Pancreas (tissue), 10 donors: ENCODE data around the gene AMMECR1. TPM values are rescaled to one million over a fixed set of nuclear protein-coding genes. Genes with fewer than 3 reads are reported as not detected.

Source experiments
- ATAC-seq, 4 donors: fragments of 200-7000 bp; cut with Tn5 transposase; one replicate each; pipeline versions ENCODE4 v1.8.0 to v1.9.1; 2020; ENCODE audit warnings: mild to moderate bottlenecking in 4 of 4, moderate library complexity in 4 of 4
- DNase-seq, 6 donors: peaks; one replicate each; pipeline ENCODE4 v3.0.0-alpha.2; 2020
- FAIRE-seq: peaks from 2 replicates; lab custom pipeline; 2012; peaks lifted over from hg19 to GRCh38; lab: Jason Lieb, UNC
- H3K27ac ChIP-seq, 4 donors: fragments of 200-600 bp; sonication (generic); 1 replicate in 3 of 4; 2 replicates in 1 of 4; pipeline versions ENCODE4 v1.5.0 to v1.8.0; 2020
- H3K27me3 ChIP-seq, 4 donors: fragments of 200-600 bp; one replicate each; pipeline ENCODE4 v1.8.0; 2021
- H3K36me3 ChIP-seq, 3 donors: fragments of 200-600 bp; sonication (generic) in 1 of 3; one replicate each; pipeline versions ENCODE4 v1.5.0 to v1.8.0; 2020 to 2021
- H3K4me1 ChIP-seq, 3 donors: fragments of 200-600 bp; one replicate each; pipeline ENCODE4 v1.8.0; 2021
- H3K4me3 ChIP-seq, 4 donors: fragments of 200-600 bp; sonication (generic) in 2 of 4; one replicate each; pipeline versions ENCODE4 v1.5.0 to v1.8.0; 2020 to 2021
- H3K9me3 ChIP-seq, 4 donors: fragments of 200-600 bp; one replicate each; pipeline ENCODE4 v1.8.0; 2021
- WGBS, 2 donors: extraction: QIAGEN DNeasy Blood & Tissue Kit; methylation state at CpG; one replicate each; pipeline ENCODE4 v1.1.7; 2013; 5-methylcytosine and 5-hydroxymethylcytosine counted together
- intact Hi-C, 3 donors: fragments of 100-400 bp; cut with DNase I; formaldehyde crosslinking; loops; one replicate each; pipeline versions ENCODE4 v1.11.1 to v1.14.2; 2022
- polyA plus RNA-seq, 2 donors: library from polyadenylated mRNA; stranded (reverse); fragments of 200-250 nt; gene quantifications; one replicate each; pipeline ENCODE4 v1.2.3, GENCODE V29; 2013
- total RNA-seq, 6 donors: library from RNA; stranded (reverse); fragmentation: NEBNext Ultra II Directional in 4 of 6; extraction: Animal tissue kit (Norgen Biotek cat#: 25700) in 4 of 6; gene quantifications; one replicate each; pipeline versions ENCODE4 v1.2.1 to v1.2.4, GENCODE V29; 2021 to 2023
- TF ChIP-seq, protein P1 (sequence below), 4 donors: fragments of 200-600 bp; sonication (generic) in 3 of 4; IDR thresholded peaks; one replicate each; pipeline versions ENCODE4 v1.5.0 to v1.8.0; 2021; ENCODE audit warnings: antibody characterized with exemption in 4 of 4
- donor health status: healthy with polysubstance abuse.
- donor health status: DM: no; HTN: no; CAD: no; lungs with moderate emphysema.
- donor health status: DM: no; HTN: no; CAD: no.
- donor health status: control.
- donor health status: control.
- donor health status: Bipolar disorder and iron deficiency.
- donor health status: DM: yes; HTN: yes; CAD: no.
- donor health status: DM: no; HTN: no; CAD: no.
- donor health status: DM: no; HTN: no; CAD: no.
- donor health status: DM: yes; HTN: yes; CAD: no.

Gene AMMECR1
- total and polyA plus RNA-seq, 8 donors: 1.4 to 4.1 (median 1.9) TPM

DNA sequence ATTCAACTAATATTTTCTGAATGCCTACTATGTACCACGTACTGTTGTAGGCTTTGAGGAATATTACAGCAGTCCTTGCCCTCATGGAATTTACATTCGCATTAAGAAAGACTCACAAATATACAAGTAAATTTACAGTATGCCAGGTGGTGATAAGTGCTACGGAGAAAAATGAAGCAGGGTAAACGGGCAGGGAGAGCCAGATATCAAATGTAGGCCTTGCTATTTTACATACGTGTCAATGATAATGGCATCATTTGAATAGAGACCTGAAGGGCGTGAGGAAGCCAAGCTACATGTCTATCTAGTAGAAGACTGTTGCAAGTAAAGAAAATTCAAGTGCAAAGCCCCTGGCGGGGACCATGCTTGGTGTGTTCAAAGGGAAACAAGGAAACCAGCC, 65.2 kb downstream of the AMMECR1 start:
- Histone ChIP-seq H3K4me1 (no peaks in the 10 kb centered on the region), H3K36me3 (no peaks in the 10 kb centered on the region), H3K27me3 (peaks cover 0 to 3% (median 0%) of the 10 kb centered on the region in 4 donors), H3K4me3 (no peak overlapping the region), H3K9me3 (no peaks in the 10 kb centered on the region), H3K27ac (no peak overlapping the region)
- DNase-seq: no peak
- WGBS, 2 donors: 68 to 82% methylated on average over 7 of the region's 7 CpGs
- intact Hi-C loops: no loop called here
- FAIRE-seq: no peak
- ATAC-seq: no peak
- TF ChIP-seq, protein P1, sequence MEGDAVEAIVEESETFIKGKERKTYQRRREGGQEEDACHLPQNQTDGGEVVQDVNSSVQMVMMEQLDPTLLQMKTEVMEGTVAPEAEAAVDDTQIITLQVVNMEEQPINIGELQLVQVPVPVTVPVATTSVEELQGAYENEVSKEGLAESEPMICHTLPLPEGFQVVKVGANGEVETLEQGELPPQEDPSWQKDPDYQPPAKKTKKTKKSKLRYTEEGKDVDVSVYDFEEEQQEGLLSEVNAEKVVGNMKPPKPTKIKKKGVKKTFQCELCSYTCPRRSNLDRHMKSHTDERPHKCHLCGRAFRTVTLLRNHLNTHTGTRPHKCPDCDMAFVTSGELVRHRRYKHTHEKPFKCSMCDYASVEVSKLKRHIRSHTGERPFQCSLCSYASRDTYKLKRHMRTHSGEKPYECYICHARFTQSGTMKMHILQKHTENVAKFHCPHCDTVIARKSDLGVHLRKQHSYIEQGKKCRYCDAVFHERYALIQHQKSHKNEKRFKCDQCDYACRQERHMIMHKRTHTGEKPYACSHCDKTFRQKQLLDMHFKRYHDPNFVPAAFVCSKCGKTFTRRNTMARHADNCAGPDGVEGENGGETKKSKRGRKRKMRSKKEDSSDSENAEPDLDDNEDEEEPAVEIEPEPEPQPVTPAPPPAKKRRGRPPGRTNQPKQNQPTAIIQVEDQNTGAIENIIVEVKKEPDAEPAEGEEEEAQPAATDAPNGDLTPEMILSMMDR (IDR thresholded peaks at IDR 0.05): no peak

DNA sequence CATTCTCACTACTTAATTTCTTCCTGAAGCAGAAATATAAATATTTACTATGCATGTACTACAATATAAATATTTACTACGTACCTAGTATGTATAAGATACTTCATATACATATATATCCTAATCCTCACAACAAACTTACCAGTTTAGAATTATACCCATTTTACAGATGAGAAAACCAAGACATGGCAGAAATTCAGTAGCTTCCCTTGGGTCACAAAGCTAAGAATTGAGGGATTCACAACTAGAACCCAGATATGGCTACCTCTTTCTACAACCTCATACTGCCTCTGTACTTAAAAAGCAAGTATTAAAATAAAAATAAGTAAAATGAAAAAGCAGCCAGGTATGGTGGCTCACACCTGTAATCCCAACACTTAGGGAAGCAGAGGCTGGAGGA, 65.9 kb downstream of the AMMECR1 start:
- WGBS, 2 donors: 77 to 95% methylated on average over 1 of the region's 1 CpG
- no peak overlapping the region for H3K27ac ChIP-seq
- no peaks in the 10 kb centered on the region for H3K9me3 ChIP-seq
- no peak for ATAC-seq
- peaks cover 0 to 3% (median 0%) of the 10 kb centered on the region in 4 donors for H3K27me3 ChIP-seq
- no peak overlapping the region for H3K4me3 ChIP-seq
- no peaks in the 10 kb centered on the region for H3K36me3 ChIP-seq
- intact Hi-C loops: no loop called here
- no peak for FAIRE-seq
- TF ChIP-seq, protein P1 (IDR thresholded peaks at IDR 0.05): no peak
- no peaks in the 10 kb centered on the region for H3K4me1 ChIP-seq
- DNase-seq: no peak

DNA sequence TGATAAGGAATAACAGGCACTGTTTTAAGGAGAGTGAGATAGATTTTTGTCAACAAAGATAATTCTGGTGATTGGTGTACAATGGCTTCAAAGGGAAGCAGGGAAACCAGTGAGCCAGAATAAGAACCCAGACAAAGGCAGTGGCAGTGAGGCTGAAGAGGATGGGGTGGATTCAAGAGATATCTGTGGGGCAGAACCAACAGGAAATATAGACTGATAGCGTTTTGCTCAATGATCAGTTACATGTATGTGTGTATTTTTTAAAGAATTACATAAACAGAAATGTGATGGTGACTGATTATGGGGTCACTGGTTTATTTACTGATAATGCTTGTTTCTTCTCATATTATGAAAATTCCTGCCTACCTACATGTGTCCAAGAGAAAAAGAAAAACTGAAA, 66.4 kb downstream of the AMMECR1 start:
- WGBS, 2 donors: 53 to 95% methylated on average over 1 of the region's 1 CpG
- TF ChIP-seq, protein P1 (IDR thresholded peaks at IDR 0.05): no peak
- Histone ChIP-seq H3K36me3 (no peaks in the 10 kb centered on the region), H3K4me3 (no peak overlapping the region), H3K9me3 (no peaks in the 10 kb centered on the region), H3K27me3 (peaks cover 0 to 3% (median 0%) of the 10 kb centered on the region in 4 donors), H3K27ac (no peak overlapping the region), H3K4me1 (no peaks in the 10 kb centered on the region)
- ATAC-seq: no peak
- FAIRE-seq: no peak
- intact Hi-C loops: no loop called here
- DNase-seq: no peak

DNA sequence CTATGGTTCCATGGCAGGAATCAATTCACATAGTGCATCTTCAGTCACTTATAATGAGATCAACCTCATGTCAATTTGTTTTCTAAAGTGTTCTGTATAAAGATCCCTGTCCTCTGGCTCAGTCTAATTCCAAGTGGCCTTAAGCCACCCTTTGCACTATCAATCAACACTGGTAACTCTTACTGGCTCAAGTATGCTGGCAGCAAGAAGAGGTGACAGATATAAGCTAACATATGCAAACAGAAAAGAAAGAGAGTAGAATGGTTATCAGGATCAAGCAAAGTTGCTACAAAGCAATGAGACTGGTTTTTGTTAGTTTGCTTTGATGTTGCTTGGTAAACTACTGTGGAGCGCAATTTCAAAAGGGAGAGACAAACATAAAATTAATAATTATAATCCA, 67.0 kb downstream of the AMMECR1 start:
- H3K9me3 ChIP-seq: no peaks in the 10 kb centered on the region
- H3K27me3 ChIP-seq: peaks cover 0 to 2% (median 0%) of the 10 kb centered on the region in 4 donors
- no peak overlapping the region for H3K4me3 ChIP-seq
- intact Hi-C loops: no loop called here
- FAIRE-seq (no peak), DNase-seq (no peak), ATAC-seq (no peak)
- no peaks in the 10 kb centered on the region for H3K36me3 ChIP-seq
- WGBS, 2 donors: 84 to 94% methylated on average over 1 of the region's 1 CpG
- TF ChIP-seq, protein P1 (IDR thresholded peaks at IDR 0.05): no peak
- H3K4me1 ChIP-seq: no peaks in the 10 kb centered on the region
- H3K27ac ChIP-seq: no peak overlapping the region

DNA sequence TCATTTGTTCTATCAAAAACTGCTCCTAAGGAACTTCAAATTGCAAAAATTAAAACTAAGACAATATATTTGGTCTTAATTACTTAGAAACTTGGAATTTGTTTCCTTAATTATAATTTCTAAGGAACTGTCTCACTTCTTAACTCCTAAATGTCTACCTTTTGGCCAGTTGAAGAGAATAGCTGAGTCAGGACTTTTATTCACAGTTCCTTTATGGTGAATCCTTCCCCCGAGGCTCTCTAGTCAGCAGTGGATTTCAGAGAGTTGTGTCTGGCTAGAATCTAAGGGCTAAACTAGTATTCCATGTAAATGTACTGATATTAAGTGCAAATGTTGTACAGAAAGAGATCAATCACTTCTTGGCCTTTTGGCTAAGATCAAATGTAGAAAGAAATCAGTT, 69.3 kb downstream of the AMMECR1 start:
- no peak for FAIRE-seq

More for the DNA sequence above, 69.3 kb downstream of the AMMECR1 start:
- Histone ChIP-seq H3K4me1 (no peaks in the 10 kb centered on the region), H3K36me3 (no peaks in the 10 kb centered on the region), H3K27ac (no peak overlapping the region), H3K9me3 (no peaks in the 10 kb centered on the region), H3K27me3 (peaks cover 0 to 4% (median 0%) of the 10 kb centered on the region in 4 donors), H3K4me3 (no peak overlapping the region)
- intact Hi-C loops: no loop called here
- 59 to 88% methylated on average over 1 of the region's 1 CpG for WGBS, 2 donors
- TF ChIP-seq, protein P1 (IDR thresholded peaks at IDR 0.05): no peak
- DNase-seq: no peak
- ATAC-seq: no peak
